ENCODE results near the gene RUFY4.

- no peak for TF ChIP-seq EZH2 (IDR thresholded peaks at IDR 0.05; ENCODE audit: borderline replicate concordance, low read depth, low read length, severe bottlenecking)
- TF ChIP-seq JUN (IDR thresholded peaks at IDR 0.05; ENCODE audit: borderline replicate concordance, insufficient read depth, insufficient read length, low read depth) = no peak
- TF ChIP-seq, protein P1, sequence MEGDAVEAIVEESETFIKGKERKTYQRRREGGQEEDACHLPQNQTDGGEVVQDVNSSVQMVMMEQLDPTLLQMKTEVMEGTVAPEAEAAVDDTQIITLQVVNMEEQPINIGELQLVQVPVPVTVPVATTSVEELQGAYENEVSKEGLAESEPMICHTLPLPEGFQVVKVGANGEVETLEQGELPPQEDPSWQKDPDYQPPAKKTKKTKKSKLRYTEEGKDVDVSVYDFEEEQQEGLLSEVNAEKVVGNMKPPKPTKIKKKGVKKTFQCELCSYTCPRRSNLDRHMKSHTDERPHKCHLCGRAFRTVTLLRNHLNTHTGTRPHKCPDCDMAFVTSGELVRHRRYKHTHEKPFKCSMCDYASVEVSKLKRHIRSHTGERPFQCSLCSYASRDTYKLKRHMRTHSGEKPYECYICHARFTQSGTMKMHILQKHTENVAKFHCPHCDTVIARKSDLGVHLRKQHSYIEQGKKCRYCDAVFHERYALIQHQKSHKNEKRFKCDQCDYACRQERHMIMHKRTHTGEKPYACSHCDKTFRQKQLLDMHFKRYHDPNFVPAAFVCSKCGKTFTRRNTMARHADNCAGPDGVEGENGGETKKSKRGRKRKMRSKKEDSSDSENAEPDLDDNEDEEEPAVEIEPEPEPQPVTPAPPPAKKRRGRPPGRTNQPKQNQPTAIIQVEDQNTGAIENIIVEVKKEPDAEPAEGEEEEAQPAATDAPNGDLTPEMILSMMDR (IDR thresholded peaks at IDR 0.05; ENCODE audit: extremely low read depth in 1 of 2, insufficient read depth in 1 of 2, low read depth in 1 of 2, low read length in 2 of 2) = no peak
- no peak for TF ChIP-seq POLR2A (IDR thresholded peaks at IDR 0.05; ENCODE audit: low read depth, low read length)
Measured at GRCh38 chr2:218070587-218070986, 1.5 kb downstream of the RUFY4 start.

Data from endothelial cell of umbilical vein (primary cell).